ENCODE measurements around the gene HNF4A. TPM values are rescaled to one million over a fixed set of nuclear protein-coding genes. Genes with fewer than 3 reads are reported as not detected.

The HNF4A gene
- total and polyA plus RNA-seq, 2 of the 13 experiments (the other 11 are each of a cell fraction or from before 2014, with no cell fraction given), result 80.9 to 169 TPM

DNA sequence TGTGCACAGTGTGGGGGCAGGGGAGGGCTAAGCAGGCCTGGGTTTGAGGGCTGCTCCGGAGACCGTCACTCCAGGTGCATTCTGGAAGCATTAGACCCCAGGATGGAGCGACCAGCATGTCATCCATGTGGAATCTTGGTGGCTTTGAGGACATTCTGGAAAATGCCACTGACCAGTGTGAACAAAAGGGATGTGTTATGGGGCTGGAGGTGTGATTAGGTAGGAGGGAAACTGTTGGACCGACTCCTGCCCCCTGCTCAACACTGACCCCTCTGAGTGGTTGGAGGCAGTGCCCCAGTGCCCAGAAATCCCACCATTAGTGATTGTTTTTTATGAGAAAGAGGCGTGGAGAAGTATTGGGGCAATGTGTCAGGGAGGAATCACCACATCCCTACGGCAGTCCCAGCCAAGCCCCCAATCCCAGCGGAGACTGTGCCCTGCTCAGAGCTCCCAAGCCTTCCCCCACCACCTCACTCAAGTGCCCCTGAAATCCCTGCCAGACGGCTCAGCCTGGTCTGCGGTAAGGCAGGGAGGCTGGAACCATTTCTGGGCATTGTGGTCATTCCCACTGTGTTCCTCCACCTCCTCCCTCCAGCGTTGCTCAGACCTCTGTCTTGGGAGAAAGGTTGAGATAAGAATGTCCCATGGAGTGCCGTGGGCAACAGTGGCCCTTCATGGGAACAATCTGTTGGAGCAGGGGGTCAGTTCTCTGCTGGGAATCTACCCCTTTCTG lies 76.2 kb downstream of the HNF4A start (continued):
- no peak for TF ChIP-seq ZFP82 (CRISPR knock-in tag; IDR thresholded peaks at IDR 0.05; ENCODE audit: borderline replicate concordance)
- 0 out of 2 replicates have a peak, but pooled peaks have one; percentile 34 for TF ChIP-seq KLF13 (CRISPR knock-in tag; IDR thresholded peaks at IDR 0.05)
- no peak for TF ChIP-seq HNRNPLL (IDR thresholded peaks at IDR 0.05; ENCODE audit: low read depth, low read length, poor library complexity, severe bottlenecking)
- TF ChIP-seq ZNF891 (CRISPR knock-in tag; IDR thresholded peaks at IDR 0.05), result peak; percentile 74
- no peak for TF ChIP-seq ZKSCAN8 (CRISPR knock-in tag; IDR thresholded peaks at IDR 0.05; ENCODE audit: borderline replicate concordance)
- no peak for TF ChIP-seq SP140L (CRISPR knock-in tag; IDR thresholded peaks at IDR 0.05; ENCODE audit: borderline replicate concordance)
- TF ChIP-seq ZNF569 (CRISPR knock-in tag; IDR thresholded peaks at IDR 0.05; ENCODE audit: borderline replicate concordance), result no peak; the same call in 1 of the 2 replicates
- TF ChIP-seq, protein P1, sequence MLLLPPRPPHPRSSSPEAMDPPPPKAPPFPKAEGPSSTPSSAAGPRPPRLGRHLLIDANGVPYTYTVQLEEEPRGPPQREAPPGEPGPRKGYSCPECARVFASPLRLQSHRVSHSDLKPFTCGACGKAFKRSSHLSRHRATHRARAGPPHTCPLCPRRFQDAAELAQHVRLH (CRISPR knock-in tag; IDR thresholded peaks at IDR 0.05; ENCODE audit: borderline replicate concordance, low read depth), result peak; percentile 22; the same call in 1 of the 2 replicates
- peak; percentile 65; the same call in 1 of the 2 replicates for TF ChIP-seq ZNF354B (CRISPR knock-in tag; IDR thresholded peaks at IDR 0.05)
- TF ChIP-seq, protein P2, sequence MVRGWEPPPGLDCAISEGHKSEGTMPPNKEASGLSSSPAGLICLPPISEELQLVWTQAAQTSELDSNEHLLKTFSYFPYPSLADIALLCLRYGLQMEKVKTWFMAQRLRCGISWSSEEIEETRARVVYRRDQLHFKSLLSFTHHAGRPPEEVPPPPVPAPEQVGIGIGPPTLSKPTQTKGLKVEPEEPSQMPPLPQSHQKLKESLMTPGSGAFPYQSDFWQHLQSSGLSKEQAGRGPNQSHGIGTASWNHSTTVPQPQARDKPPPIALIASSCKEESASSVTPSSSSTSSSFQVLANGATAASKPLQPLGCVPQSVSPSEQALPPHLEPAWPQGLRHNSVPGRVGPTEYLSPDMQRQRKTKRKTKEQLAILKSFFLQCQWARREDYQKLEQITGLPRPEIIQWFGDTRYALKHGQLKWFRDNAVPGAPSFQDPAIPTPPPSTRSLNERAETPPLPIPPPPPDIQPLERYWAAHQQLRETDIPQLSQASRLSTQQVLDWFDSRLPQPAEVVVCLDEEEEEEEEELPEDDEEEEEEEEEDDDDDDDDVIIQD (CRISPR knock-in tag; IDR thresholded peaks at IDR 0.05; ENCODE audit: low read depth), result 0 out of 2 replicates have a peak, but pooled peaks have one; percentile 17
- no peak for TF ChIP-seq SATB2 (CRISPR knock-in tag; IDR thresholded peaks at IDR 0.05)
- 0 out of 2 replicates have a peak, but pooled peaks have one; percentile 77 for TF ChIP-seq ARID2 (CRISPR knock-in tag; IDR thresholded peaks at IDR 0.05; ENCODE audit: borderline replicate concordance)
- TF ChIP-seq ZFY (CRISPR knock-in tag; IDR thresholded peaks at IDR 0.05), result peak; percentile 29; the same call in 1 of the 2 replicates
- peak; percentile 69; the same call in 1 of the 2 replicates for TF ChIP-seq FLYWCH1 (CRISPR knock-in tag; IDR thresholded peaks at IDR 0.05)
- peak; percentile 94 for TF ChIP-seq ZNF619 (CRISPR knock-in tag; IDR thresholded peaks at IDR 0.05)
- no peak for TF ChIP-seq ZNF773 (CRISPR knock-in tag; IDR thresholded peaks at IDR 0.05; ENCODE audit: borderline replicate concordance)
- no peak for TF ChIP-seq ZNF605 (CRISPR knock-in tag; IDR thresholded peaks at IDR 0.05)
- peak; percentile 69 for TF ChIP-seq ZBTB34 (CRISPR knock-in tag; IDR thresholded peaks at IDR 0.05)
- no peak for TF ChIP-seq ZNF282 (IDR thresholded peaks at IDR 0.05; ENCODE audit: partially characterized antibody)
- no peak for TF ChIP-seq ESRRA (CRISPR knock-in tag; IDR thresholded peaks at IDR 0.05; ENCODE audit: low read depth)
- TF ChIP-seq ZFP36L2 (CRISPR knock-in tag; IDR thresholded peaks at IDR 0.05), result no peak
- TF ChIP-seq GPBP1L1 (CRISPR knock-in tag; IDR thresholded peaks at IDR 0.05), result no peak
- no peak; the same call in 1 of the 2 replicates for TF ChIP-seq ZBTB8A (CRISPR knock-in tag; IDR thresholded peaks at IDR 0.05; ENCODE audit: borderline replicate concordance, low read depth)
- no peak; the same call in 1 of the 2 replicates for TF ChIP-seq ZNF343 (CRISPR knock-in tag; IDR thresholded peaks at IDR 0.05)
- TF ChIP-seq ZNF598 (CRISPR knock-in tag; IDR thresholded peaks at IDR 0.05; ENCODE audit: borderline replicate concordance), result peak; percentile 40; the same call in 1 of the 2 replicates
- TF ChIP-seq ZNF616 (CRISPR knock-in tag; IDR thresholded peaks at IDR 0.05; ENCODE audit: low read depth), result no peak
- TF ChIP-seq MIER2 (CRISPR knock-in tag; IDR thresholded peaks at IDR 0.05), result 0 out of 2 replicates have a peak, but pooled peaks have one; percentile 24
